HepG2 (cell line): ENCODE results near the gene MVB12A. TPM values are rescaled to one million over a fixed set of nuclear protein-coding genes. Genes with fewer than 3 reads are reported as not detected.

Experiments
- ATAC-seq: fragments of 200-7000 bp; cut with Tn5 transposase; 3 replicates; pipeline ENCODE4 v1.9.1; 2020; ENCODE audit warnings: mild to moderate bottlenecking, moderate library complexity
- BruUV-seq: library from RNA; stranded (reverse); fragments of 400-500 nt; replicated peaks from 2 replicates; lab custom pipeline; 2021; lab: Mats Ljungman, UMichigan
- CTCF ChIA-PET: fragments of 300-600 bp; formaldehyde crosslinking; extraction: SDS; loops from one replicate; lab custom pipeline; 2021; ENCODE audit warnings: low total read pairs, inconsistent platforms, low intra/inter-chr PET ratio; lab: Yijun Ruan, JAX
- POLR2A ChIA-PET: fragments of 350-600 bp; sonication (Branson Sonifier 250); formaldehyde crosslinking; loops from one replicate; lab custom pipeline; 2020; ENCODE audit warnings: antibody characterized with exemption, inconsistent platforms; lab: Yijun Ruan, JAX
- DNase-seq: peaks from one replicate; pipeline ENCODE4 v3.0.0-alpha.2; 2015; ENCODE audit warnings: low spot score
- FAIRE-seq: peaks from 3 replicates; lab custom pipeline; 2011; peaks lifted over from hg19 to GRCh38; lab: Jason Lieb, UNC
- H2AFZ ChIP-seq: one replicate; pipeline ENCODE4 v1.6.1; 2011; ENCODE audit warnings: low read length, inconsistent platforms
- H3K27ac ChIP-seq: fragments of 300-600 bp; 3 replicates; pipeline ENCODE4 v1.8.0; 2011; ENCODE audit warnings: mixed run types, mild to moderate bottlenecking, mixed read lengths, low read length, inconsistent platforms; ENCODE audit not compliant: insufficient read depth; ENCODE audit errors: extremely low read length
- H3K27me3 ChIP-seq, 2 experiments: fragments of 200-600 bp in 1 of 2; 2 replicates in 1 of 2; 3 replicates in 1 of 2; pipeline versions ENCODE4 v1.6.0 to v1.8.0; 2011; ENCODE audit warnings: low read length in 2 of 2, mild to moderate bottlenecking in 2 of 2, moderate library complexity in 2 of 2, inconsistent platforms in 1 of 2; ENCODE audit not compliant: insufficient read depth in 2 of 2, control insufficient read depth in 1 of 2
- H3K36me3 ChIP-seq, 2 experiments: fragments of 200-600 bp in 1 of 2; replicated peaks in 1 of 2; 2 replicates in 1 of 2; 3 replicates in 1 of 2; pipeline versions ENCODE4 v1.5.1 to v1.8.0; 2011; ENCODE audit warnings: low read length in 2 of 2, inconsistent platforms in 1 of 2; ENCODE audit not compliant: insufficient read depth in 2 of 2, control insufficient read depth in 1 of 2
- H3K4me1 ChIP-seq: 2 replicates; pipeline ENCODE4 v1.5.1; 2012; ENCODE audit warnings: low read length, inconsistent platforms; ENCODE audit not compliant: insufficient read depth
- H3K4me2 ChIP-seq: 2 replicates; pipeline ENCODE4 v1.6.0; 2011; ENCODE audit warnings: low read depth, low read length, inconsistent platforms
- H3K4me3 ChIP-seq, 3 experiments: fragments of 200-600 bp in 1 of 3; sonication (generic), shearing (Covaris generic) in 1 of 3; replicated peaks in 1 of 3; 2 replicates each; pipeline ENCODE4 v1.5.1; 2011 to 2016; ENCODE audit warnings: low read length in 3 of 3, inconsistent platforms in 2 of 3, low read depth in 2 of 3, mild to moderate bottlenecking in 2 of 3, control low read depth in 1 of 3, mixed read lengths in 1 of 3; ENCODE audit not compliant: insufficient read depth in 1 of 3
- H3K79me2 ChIP-seq: one replicate; pipeline ENCODE4 v1.6.1; 2011; ENCODE audit warnings: low read length, inconsistent platforms; ENCODE audit not compliant: insufficient read depth
- H3K9ac ChIP-seq: 2 replicates; pipeline ENCODE4 v1.6.0; 2011; ENCODE audit warnings: mild to moderate bottlenecking, low read depth, low read length, inconsistent platforms; ENCODE audit not compliant: insufficient read depth
- H3K9me3 ChIP-seq: 2 replicates; pipeline ENCODE4 v1.5.1; 2012; ENCODE audit warnings: mild to moderate bottlenecking, low read length
- H4K20me1 ChIP-seq: 2 replicates; pipeline ENCODE4 v1.6.0; 2011; ENCODE audit warnings: inconsistent platforms, mild to moderate bottlenecking, low read length, moderate library complexity; ENCODE audit not compliant: insufficient read depth
- ATF1 ChIP-seq: IDR thresholded peaks from 2 replicates; pipeline ENCODE4 v1.6.1; 2016; ENCODE audit warnings: mild to moderate bottlenecking, control low read depth
- CREB3 ChIP-seq: sonication (generic); formaldehyde crosslinking; IDR thresholded peaks from 2 replicates; pipeline ENCODE4 v1.5.0; 2020; ENCODE audit warnings: missing genetic modification reagents
- HMG20B ChIP-seq: conservative IDR thresholded peaks from 2 replicates; pipeline ENCODE4 v1.6.1; 2016; ENCODE audit warnings: missing genetic modification reagents, missing compliant biosample characterization
- JARID2 ChIP-seq: sonication (generic); formaldehyde crosslinking; IDR thresholded peaks from 2 replicates; pipeline ENCODE4 v1.8.1; 2023; ENCODE audit warnings: missing genetic modification reagents, inconsistent platforms; ENCODE audit not compliant: insufficient replicate concordance
- MED1 ChIP-seq: sonication (generic); formaldehyde crosslinking; IDR thresholded peaks from 2 replicates; pipeline ENCODE4 v1.4.0; 2020; ENCODE audit warnings: missing genetic modification reagents
- NKX3-1 ChIP-seq: sonication (generic); formaldehyde crosslinking; IDR thresholded peaks from 2 replicates; pipeline ENCODE4 v1.5.0; 2020; ENCODE audit warnings: missing genetic modification reagents
- ONECUT2 ChIP-seq: sonication (generic); formaldehyde crosslinking; IDR thresholded peaks from 2 replicates; pipeline ENCODE4 v1.4.0; 2020; ENCODE audit warnings: missing genetic modification reagents
- SIN3B ChIP-seq: fragments of 150-350 bp; IDR thresholded peaks from 2 replicates; pipeline ENCODE4 v1.6.1; 2014; ENCODE audit warnings: low read length
- ZFP91 ChIP-seq: sonication (generic); formaldehyde crosslinking; IDR thresholded peaks from 2 replicates; pipeline ENCODE4 v1.9.0; 2022; ENCODE audit warnings: missing genetic modification reagents, mild to moderate bottlenecking, borderline replicate concordance
- ZHX2 ChIP-seq, 2 experiments: sonication (generic) in 1 of 2; formaldehyde crosslinking in 1 of 2; IDR thresholded peaks; 2 replicates each; pipeline versions ENCODE4 v1.6.1 to v1.9.0; 2014 to 2022; ENCODE audit warnings: antibody characterized with exemption in 1 of 2, borderline replicate concordance in 1 of 2, inconsistent platforms in 1 of 2, low read depth in 1 of 2, missing genetic modification reagents in 1 of 2
- ZNF256 ChIP-seq: sonication (generic); formaldehyde crosslinking; conservative IDR thresholded peaks from 2 replicates; pipeline ENCODE4 v1.4.0; 2020; ENCODE audit warnings: missing genetic modification reagents
- ZSCAN30 ChIP-seq: sonication (generic); formaldehyde crosslinking; IDR thresholded peaks from 2 replicates; pipeline ENCODE4 v1.5.0; 2020; ENCODE audit warnings: mild to moderate bottlenecking, missing genetic modification reagents
- ZSCAN31 ChIP-seq: sonication (generic); formaldehyde crosslinking; IDR thresholded peaks from 2 replicates; pipeline ENCODE4 v1.5.0; 2020; ENCODE audit warnings: low read depth, mild to moderate bottlenecking, missing genetic modification reagents
- WGBS: methylation state at CpG from one replicate; pipeline ENCODE4 v1.1.6; 2017; ENCODE audit warnings: low lambda C conversion rate; 5-methylcytosine and 5-hydroxymethylcytosine counted together
- in situ Hi-C: cut with HindIII; loops from 2 replicates; pipeline ENCODE4 v1.10.0; 2017; ENCODE audit warnings: low pct_unique_long_range_greater_than_20kb; ENCODE audit not compliant: extremely low pct_ligation_motif_present
- intact Hi-C: fragments of 100-400 bp; cut with micrococcal nuclease; formaldehyde crosslinking; loops from one replicate; pipeline ENCODE4 v1.10.0; 2022; ENCODE audit not compliant: unreplicated experiment
- polyA plus RNA-seq, 8 experiments: library from polyadenylated mRNA; depleted of rRNA in 3 of 8; stranded (reverse) in 7 of 8; unstranded in 1 of 8; fragments of >200 nt; fragmentation: Illumina TruSeq in 4 of 8; extraction: Trizol in 4 of 8; gene quantifications; 2 replicates each; pipeline versions ENCODE4 v1.2.1 to v1.2.3, GENCODE V29; 2011 to 2016; ENCODE audit warnings: low read depth in 4 of 8, missing spikeins in 1 of 8, mixed read lengths in 1 of 8; ENCODE audit not compliant: insufficient read depth in 1 of 8
- total RNA-seq, 5 experiments: library from RNA; depleted of rRNA; stranded (reverse); fragments of >200 nt; fragmentation: Illumina TruSeq; extraction: Trizol; gene quantifications; 2 replicates each; pipeline ENCODE4 v1.2.3, GENCODE V29; 2016; ENCODE audit warnings: low read depth in 1 of 5

MVB12A gene
- total and polyA plus RNA-seq, 2 of the 13 experiments (the other 11 are each of a cell fraction or from before 2014, with no cell fraction given) = 35.7 to 36.1 TPM

GRCh38 chr19:17406046-17406886 is 13.6 kb upstream of the MVB12A start:
- no peak for DNase-seq
- no peaks in the 10 kb centered on the region; a peak in 1 of 5 replicates for H3K27me3 ChIP-seq
- ChIA-PET CTCF (no interaction called here), POLR2A (interaction anchor here (0.6 to 3.5 kb wide), 24 partner anchors 9 to 453 kb away, joined by 3 to 76 read pairs (median 4); partner anchors contain the start of genes ANO8, DDA1, MAP1S and MVB12A)
- H3K27ac ChIP-seq = peak overlapping the region; percentile 81
- H3K36me3 ChIP-seq = peaks cover 0 to 8% of the 10 kb centered on the region in 2 experiments; a peak in 2 of 5 replicates
- H2AFZ ChIP-seq = no peak overlapping the region
- H3K79me2 ChIP-seq = peaks cover 33% of the 10 kb centered on the region
- ATAC-seq = peak; percentile 61
- no peaks in the 10 kb centered on the region for H3K9me3 ChIP-seq
- intact Hi-C loops = loop anchor here (5.0 kb wide), 1 partner anchor 69 kb away; the partner anchor contains the start of gene GTPBP3
- WGBS = 8% methylated on average over 8 of the region's 10 CpGs
- H3K9ac ChIP-seq = peak overlapping the region; percentile 78
- H3K4me2 ChIP-seq = peak overlapping the region; percentile 92
- H3K4me3 ChIP-seq = peak overlapping the region; percentile 62 to 82 (median 70)
- no peaks in the 10 kb centered on the region; the same call in 1 of the 2 replicates for H4K20me1 ChIP-seq
- peak; percentile 4 for FAIRE-seq
- TSS peak; percentile 70 for BruUV-seq
- in situ Hi-C loops = no loop called here
- peaks cover 13% of the 10 kb centered on the region for H3K4me1 ChIP-seq
- TF ChIP-seq JARID2 (CRISPR knock-in tag) (no peak), CREB3 (CRISPR knock-in tag) (no peak), MED1 (CRISPR knock-in tag) (no peak), HMG20B (CRISPR knock-in tag) (no peak), ONECUT2 (CRISPR knock-in tag) (no peak), ZNF256 (CRISPR knock-in tag) (no peak), ZHX2 (IDR thresholded peaks at IDR 0.05; ENCODE audit: low read depth) (no peak), ZHX2 (CRISPR knock-in tag; IDR thresholded peaks at IDR 0.05; ENCODE audit: borderline replicate concordance) (no peak), SIN3B (no peak), ZFP91 (CRISPR knock-in tag) (no peak; the same call in 1 of the 2 replicates), ZSCAN31 (CRISPR knock-in tag) (0 out of 2 replicates have a peak, but pooled peaks have one; percentile 12), ZSCAN30 (no peak), NKX3-1 (CRISPR knock-in tag) (no peak), ATF1 (no peak)
